Stimulated activated CD8-positive, alpha-beta memory T cell treated with anti-CD3 and anti-CD28 coated beads, Interleukin-7, amount 100 ng/mL, for 48 hours (primary cell): ENCODE measurements around the gene SANBR.

Source experiments
- DNase-seq, 2 donors: peaks; one replicate each; pipeline ENCODE4 v3.0.0-alpha.2; 2020; ENCODE audit warnings: low read depth in 1 of 2; ENCODE audit errors: extremely low read depth in 1 of 2

Gene SANBR

GRCh38 chr2:61089797-61090196 lies 24.1 kb downstream of the SANBR start:
- DNase-seq: no peak

GRCh38 chr2:61090386-61090921 lies 24.8 kb downstream of the SANBR start:
- DNase-seq: no peak

DNA sequence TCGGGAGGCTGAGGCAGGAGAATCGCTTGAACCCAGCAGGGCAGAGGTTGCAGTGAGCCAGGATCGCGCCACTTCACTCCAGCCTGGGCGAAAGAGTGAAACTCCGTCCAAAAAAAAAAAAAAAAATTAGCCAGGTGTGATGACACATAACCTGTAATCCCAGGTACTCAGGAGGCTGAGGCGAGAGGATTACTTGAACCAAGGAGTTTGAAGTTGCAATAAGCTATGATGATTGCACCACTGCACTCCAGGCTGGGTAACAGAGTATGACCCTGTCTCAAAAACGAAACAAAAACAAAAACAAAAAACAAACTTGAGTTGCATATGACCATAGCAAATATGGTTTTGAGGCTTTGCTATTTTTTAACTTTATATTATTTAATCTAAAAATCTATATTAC lies 25.8 kb downstream of the SANBR start:
- no peak for DNase-seq

DNA sequence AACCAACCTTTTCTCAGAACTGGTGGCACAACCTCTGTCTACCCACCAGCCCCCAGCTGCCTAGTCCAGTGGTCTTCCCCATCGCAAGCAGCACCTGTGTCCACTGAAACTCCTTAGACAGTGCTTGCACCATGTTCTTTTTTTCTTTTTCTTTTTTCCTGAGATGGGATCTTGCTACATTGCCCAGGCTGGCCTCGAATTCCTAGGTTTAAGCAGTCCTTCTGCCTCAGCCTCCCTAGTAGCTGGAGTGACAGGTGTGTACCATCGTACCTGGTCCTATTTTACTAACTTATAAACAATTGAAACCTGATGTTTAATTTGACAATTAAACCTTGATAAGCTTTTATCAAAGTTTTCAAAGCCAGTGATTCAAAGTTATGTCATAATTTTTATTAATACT lies 30.8 kb downstream of the SANBR start:
- DNase-seq: no peak

- no peak for DNase-seq
These were observed 35.1 kb downstream of the SANBR start for GRCh38 chr2:61100801-61101200.

- no peak for DNase-seq
These were observed 43.6 kb downstream of the SANBR start for GRCh38 chr2:61109291-61109690.

- DNase-seq: no peak
These were observed 46.0 kb downstream of the SANBR start for GRCh38 chr2:61111708-61112107.

DNA sequence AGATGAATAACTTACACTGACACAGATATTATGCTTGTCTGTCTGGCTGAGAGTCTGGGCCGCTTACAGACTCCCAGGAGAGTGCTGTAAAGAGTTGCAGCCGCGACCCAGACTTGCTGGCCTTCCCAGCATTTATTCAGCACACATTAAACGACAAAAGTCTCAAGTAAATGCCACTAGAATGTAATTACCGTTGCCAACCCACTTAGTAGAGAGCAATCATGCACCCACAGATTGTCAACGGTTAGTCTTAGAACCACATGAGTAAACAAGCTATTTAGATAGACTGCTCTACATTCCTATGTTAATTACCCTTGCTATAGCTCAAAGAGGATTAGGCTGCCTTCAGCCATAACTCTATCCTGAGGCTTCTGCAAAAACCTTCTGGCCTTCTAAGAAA lies 48.5 kb downstream of the SANBR start:
- DNase-seq: no peak
